T1000 (cell line): ENCODE measurements around the gene ZBTB9.

Source experiments
- DNase-seq: peaks from one replicate; lab custom pipeline; 2025; ENCODE audit warnings: mixed read lengths; lab: John Stamatoyannopoulos, UW

Gene ZBTB9, protein sequence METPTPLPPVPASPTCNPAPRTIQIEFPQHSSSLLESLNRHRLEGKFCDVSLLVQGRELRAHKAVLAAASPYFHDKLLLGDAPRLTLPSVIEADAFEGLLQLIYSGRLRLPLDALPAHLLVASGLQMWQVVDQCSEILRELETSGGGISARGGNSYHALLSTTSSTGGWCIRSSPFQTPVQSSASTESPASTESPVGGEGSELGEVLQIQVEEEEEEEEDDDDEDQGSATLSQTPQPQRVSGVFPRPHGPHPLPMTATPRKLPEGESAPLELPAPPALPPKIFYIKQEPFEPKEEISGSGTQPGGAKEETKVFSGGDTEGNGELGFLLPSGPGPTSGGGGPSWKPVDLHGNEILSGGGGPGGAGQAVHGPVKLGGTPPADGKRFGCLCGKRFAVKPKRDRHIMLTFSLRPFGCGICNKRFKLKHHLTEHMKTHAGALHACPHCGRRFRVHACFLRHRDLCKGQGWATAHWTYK

GRCh38 chr6:33454009-33454946 is at the start of gene ZBTB9:
TSS of gene ZBTB9 (plus strand) at chr6:33454576. CDS start at chr6:33455101, 525 bp downstream.
- DNase-seq: peak; percentile 90

DNA sequence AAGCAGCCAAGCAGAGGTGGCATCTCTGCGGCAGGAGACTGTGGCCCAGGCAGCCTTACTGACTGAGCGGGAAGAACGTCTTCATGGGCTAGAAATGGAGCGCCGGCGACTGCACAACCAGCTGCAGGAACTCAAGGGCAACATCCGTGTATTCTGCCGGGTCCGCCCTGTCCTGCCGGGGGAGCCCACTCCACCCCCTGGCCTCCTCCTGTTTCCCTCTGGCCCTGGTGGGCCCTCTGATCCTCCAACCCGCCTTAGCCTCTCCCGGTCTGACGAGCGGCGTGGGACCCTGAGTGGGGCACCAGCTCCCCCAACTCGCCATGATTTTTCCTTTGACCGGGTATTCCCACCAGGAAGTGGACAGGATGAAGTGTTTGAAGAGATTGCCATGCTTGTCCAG is 49.5 kb upstream of the ZBTB9 start:
- DNase-seq: no peak

GRCh38 chr6:33405386-33405940 is 48.9 kb upstream of the ZBTB9 start:
- DNase-seq: no peak

GRCh38 chr6:33406126-33406525 is 48.2 kb upstream of the ZBTB9 start:
- DNase-seq: no peak

DNA sequence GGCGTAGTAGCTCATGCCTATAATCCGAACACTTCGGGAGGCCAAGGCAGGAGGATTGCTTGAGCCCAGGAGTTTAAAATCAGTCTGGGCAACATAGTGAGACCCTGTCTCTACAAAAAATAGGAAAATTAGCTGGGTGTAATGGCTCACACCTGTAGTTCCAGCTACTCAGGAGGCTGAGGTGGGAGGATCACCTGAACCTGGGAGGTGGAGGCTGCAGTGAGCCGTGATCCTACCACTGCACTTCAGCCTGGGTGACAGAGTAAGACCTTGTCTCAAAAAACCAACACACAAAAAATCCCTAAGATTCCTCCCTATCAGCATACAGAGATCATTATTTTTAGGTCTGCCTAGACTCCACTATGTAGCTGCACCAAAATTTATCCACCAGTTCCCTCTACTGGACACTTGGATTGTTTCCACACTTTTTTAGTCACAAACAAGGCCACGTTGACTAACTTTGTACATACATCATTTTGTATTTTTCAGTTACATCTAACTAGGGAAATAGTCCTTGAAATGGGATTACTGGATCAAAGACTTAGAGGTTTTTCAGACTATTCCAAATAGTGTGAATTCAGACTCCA is 47.2 kb upstream of the ZBTB9 start:
- DNase-seq: no peak

DNA sequence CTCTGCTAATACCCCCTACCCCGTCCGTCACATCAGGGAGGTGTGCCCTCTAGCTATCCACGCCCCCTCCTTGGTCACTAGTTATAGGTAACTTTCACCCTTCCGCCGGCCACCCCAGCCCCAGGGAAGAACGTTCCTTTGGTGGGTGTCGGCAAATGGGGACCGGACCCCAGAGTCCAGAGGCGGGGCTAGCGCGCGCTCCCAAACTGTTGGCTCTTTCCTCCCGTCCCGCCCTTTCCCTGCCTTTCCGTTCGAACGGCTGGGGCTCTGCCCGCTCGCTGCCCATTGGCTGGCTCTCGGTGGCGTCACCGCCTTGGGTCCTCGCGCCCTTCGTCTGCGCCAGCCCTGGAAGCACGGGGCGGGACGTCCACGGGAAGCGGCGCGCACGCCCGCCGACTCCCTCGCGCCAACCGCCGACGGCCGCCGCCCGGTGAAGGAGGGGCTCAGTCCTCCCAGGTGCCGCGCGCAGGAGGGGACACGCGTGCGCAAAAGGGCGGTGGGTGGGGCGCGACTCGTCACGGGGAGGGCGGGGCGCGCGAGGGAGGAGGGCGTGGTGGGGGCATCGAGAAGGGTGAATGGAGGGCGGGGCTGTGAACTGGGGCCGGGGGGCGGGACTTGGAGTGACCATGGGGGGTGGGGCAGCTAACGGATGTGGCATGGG is 44.2 kb upstream of the ZBTB9 start:
- peak; percentile 99 for DNase-seq

- no peak for DNase-seq
Observed at GRCh38 chr6:33410711-33411631, 43.4 kb upstream of the ZBTB9 start, which contains the start of gene PHF1. TSS of gene PHF1 (plus strand) at chr6:33411014. CDS start at chr6:33412264, 1,250 bp downstream.

GRCh38 chr6:33411632-33412005 is 42.8 kb upstream of the ZBTB9 start:
- DNase-seq: no peak

GRCh38 chr6:33412140-33413009 is 42.0 kb upstream of the ZBTB9 start:
- no peak for DNase-seq

DNA sequence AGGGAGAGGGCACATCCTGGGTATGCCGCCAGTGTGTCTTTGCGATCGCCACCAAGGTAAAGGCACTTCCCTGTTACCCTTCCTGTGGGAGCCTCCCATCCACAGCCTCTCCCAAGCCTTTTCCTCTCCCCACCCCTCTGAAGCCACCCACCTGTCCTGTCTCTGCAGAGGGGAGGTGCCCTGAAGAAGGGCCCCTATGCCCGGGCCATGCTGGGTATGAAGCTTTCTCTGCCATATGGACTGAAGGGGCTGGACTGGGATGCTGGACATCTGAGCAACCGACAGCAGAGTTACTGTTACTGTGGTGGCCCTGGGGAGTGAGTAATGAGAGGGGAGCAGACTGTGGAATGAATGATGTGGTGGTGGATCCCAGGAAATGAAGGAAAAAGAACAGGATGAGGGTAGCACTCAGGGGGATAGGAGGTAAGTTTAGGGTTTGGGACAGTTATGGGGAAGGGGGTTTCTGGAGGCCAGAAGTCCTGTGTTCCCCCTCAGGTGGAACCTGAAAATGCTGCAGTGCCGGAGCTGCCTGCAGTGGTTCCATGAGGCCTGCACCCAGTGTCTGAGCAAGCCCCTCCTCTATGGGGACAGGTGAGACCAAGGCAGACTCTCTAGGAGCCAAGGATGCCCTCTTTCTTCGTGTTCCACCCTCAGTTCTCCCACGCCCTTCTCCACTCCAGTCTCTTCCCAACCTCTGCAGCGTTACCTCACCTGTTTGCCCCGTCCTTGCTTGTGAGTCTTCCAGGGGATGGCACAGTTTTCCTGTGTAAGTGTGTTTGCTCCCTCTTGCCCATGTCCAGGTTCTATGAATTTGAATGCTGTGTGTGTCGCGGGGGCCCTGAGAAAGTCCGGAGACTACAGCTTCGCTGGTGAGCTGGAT is 40.9 kb upstream of the ZBTB9 start:
- no peak for DNase-seq

DNA sequence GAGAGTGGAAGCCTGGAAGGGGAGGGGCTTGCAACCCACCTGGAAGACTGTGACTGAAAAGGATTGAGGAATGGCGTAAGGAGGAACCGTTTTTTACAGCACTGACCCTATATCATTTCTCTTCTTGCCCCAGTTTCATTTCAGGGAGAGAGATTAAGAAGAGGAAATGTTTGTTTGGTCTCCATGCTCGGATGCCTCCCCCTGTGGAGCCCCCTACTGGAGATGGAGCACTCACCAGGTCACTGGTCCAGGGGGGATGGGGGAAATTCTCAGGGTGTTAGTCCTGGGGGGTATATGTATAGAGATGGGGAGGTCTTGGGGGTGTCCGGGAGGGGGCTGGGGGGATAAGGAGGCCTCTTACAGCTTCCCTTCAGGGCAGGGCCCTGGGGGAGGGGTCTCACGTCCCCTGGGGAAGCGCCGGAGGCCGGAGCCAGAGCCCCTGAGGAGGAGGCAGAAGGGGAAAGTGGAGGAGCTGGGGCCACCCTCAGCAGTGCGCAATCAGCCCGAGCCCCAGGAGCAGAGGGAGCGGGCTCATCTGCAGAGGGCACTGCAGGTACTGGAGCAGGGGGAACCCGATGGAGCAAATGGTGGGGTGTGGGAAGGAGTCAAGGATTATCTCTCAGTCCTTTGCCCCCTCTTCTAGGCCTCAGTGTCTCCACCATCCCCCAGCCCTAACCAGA is 39.6 kb upstream of the ZBTB9 start:
- no peak for DNase-seq

- DNase-seq: no peak
Observed at GRCh38 chr6:33415831-33416230, 38.5 kb upstream of the ZBTB9 start.

DNA sequence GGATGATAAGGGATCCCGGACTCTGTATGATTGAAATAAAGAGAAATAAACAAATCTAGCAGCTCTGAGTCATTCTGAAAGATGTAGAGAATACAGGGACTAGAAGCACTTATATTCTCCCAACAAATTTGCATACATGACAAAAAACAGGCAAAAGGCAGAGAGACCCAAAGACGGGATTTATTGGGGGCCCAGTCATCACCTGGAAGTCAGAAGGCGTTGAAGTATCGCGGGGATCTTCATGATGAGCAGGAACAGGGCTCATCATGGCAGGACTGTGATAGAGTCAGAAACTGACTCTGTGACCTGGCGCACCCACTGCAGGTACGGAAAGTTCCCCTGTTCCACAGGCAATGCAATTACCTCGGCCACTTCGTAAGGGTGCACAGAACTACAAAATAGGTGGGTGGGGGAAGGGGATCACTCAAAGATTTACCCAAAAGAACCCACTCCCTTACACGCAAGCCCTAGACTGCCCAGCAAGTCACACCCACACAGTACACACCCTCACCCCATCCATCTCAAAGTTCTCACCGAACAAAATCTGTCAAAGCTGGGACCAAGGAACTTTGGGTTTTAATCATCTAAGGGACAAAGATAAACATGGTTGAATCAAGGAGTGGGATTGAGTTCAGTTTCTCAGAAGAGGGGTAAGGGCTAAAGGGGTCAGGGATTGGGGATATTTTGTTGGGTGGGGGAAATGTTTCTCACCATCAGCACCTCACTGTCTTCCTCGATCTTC is 37.8 kb upstream of the ZBTB9 start:
- DNase-seq: no peak

- peak; percentile 37 for DNase-seq
Observed at GRCh38 chr6:33417128-33417902, 37.1 kb upstream of the ZBTB9 start.

DNA sequence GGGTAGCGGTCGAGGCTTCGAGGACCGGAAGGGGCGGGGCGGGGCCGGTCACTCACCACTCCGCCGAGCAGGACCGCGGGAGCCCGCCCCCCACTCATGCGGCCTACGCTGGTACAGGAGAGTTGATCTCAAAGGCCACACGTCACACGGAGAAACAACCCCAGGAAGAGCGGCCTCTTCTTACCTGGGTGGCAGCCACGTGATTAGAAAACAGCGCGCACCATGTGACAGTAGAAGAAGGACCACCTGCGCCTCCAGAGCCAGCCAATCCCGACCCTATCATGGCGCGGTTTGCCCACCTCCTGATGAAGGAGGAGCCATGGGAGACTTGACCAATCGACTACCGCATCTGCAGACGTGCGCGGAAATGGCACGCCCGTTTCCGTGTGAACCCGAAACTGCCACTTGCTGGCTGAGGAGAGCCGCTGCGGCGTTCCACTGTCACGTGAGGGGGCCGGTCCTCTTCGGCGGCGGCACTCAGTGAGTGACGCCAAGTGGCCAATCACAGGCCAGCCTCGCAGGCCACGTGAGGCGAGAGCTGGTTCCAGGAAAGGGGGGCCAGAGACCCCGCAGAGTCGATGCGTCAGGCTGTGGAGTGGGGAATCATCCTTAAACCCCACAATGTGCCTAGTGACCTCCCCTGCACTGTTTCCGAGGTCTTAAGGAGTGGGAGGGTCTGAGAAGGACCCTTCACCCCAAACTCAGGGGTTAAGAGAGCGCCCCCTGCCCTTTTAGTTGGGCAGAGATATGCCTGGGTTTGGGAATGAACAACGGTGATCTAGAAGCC is 36.3 kb upstream of the ZBTB9 start, which contains the start of gene CUTA:
CUTA (minus strand) TSS at position 205 of the 787 bp plus-strand sequence; CDS start at position 98, 107 bp downstream.
- peak; percentile 99 for DNase-seq
